ENCODE measurements around the gene MAP3K21.
A peak's percentile ranks its signal among the peaks of the same experiment; 100 is the strongest.

GRCh38 chr1:233364695-233365539 lies 37.4 kb downstream of the MAP3K21 start:
- TF ChIP-seq MEF2A (IDR thresholded peaks at IDR 0.05; ENCODE audit: borderline replicate concordance, low read depth) (no peak), USF2 (IDR thresholded peaks at IDR 0.05; ENCODE audit: borderline replicate concordance, low read depth, low read length) (no peak), YY1 (IDR thresholded peaks at IDR 0.05; ENCODE audit: low read depth) (no peak), CHD2 (IDR thresholded peaks at IDR 0.05; ENCODE audit: low read length, partially characterized antibody) (no peak), RXRA (IDR thresholded peaks at IDR 0.05; ENCODE audit: borderline replicate concordance, low read depth) (no peak), CTCF (IDR thresholded peaks at IDR 0.05) (peak; percentile 82), SMC3 (IDR thresholded peaks at IDR 0.05; ENCODE audit: low read depth, low read length) (peak; percentile 44; the same call in 1 of the 2 replicates)

All from SK-N-SH (cell line).